GM12873 (cell line): ENCODE results near the gene NCK2.

Source experiments
- CTCF ChIP-seq: IDR thresholded peaks from 2 replicates; pipeline ENCODE4 v1.5.1; 2012; ENCODE audit warnings: low read depth, mild to moderate bottlenecking, moderate library complexity, low read length, control low read depth; ENCODE audit not compliant: insufficient read depth; ENCODE audit errors: missing control alignments

NCK2 gene

GRCh38 chr2:105712166-105712915, 32.4 kb upstream of the NCK2 start:
- no peak for TF ChIP-seq CTCF

- TF ChIP-seq CTCF, result no peak
Measured at GRCh38 chr2:105712981-105713596, 31.6 kb upstream of the NCK2 start.

- no peak for TF ChIP-seq CTCF
Measured at GRCh38 chr2:105714141-105714540, 30.6 kb upstream of the NCK2 start.

- TF ChIP-seq CTCF, result no peak
Measured at GRCh38 chr2:105718846-105719481, 25.7 kb upstream of the NCK2 start.

- TF ChIP-seq CTCF, result no peak
Measured at GRCh38 chr2:105721991-105722511, 22.7 kb upstream of the NCK2 start.

- peak; percentile 7 for TF ChIP-seq CTCF
Measured at GRCh38 chr2:105722726-105723297, 21.9 kb upstream of the NCK2 start.

- no peak for TF ChIP-seq CTCF
Measured at GRCh38 chr2:105723431-105723830, 21.3 kb upstream of the NCK2 start.
